Activated CD4-positive, alpha-beta T cell treated with anti-CD3 and anti-CD28 coated beads for 24 hours (primary cell): ENCODE measurements around the gene B3GAT1.
"Not testable (repeated sequence)": the region's sequence is repeated elsewhere in the genome, so short reads cannot be mapped to it uniquely, and the experiment has no call there.

Experiments
- DNase-seq, 2 donors: peaks; one replicate each; pipeline ENCODE4 v3.0.0-alpha.2; 2020; ENCODE audit warnings: low read depth in 2 of 2

The B3GAT1 gene

GRCh38 chr11:134356656-134357544, 55.1 kb downstream of the B3GAT1 start:
- DNase-seq: no peak

- no peak for DNase-seq
These were observed 56.4 kb downstream of the B3GAT1 start for GRCh38 chr11:134355656-134356055.

- no peak for DNase-seq
These were observed 56.9 kb downstream of the B3GAT1 start for GRCh38 chr11:134355136-134355535.

- DNase-seq: no peak
These were observed 59.9 kb downstream of the B3GAT1 start for GRCh38 chr11:134352111-134352510.

- no peak for DNase-seq
These were observed 61.7 kb downstream of the B3GAT1 start for GRCh38 chr11:134350381-134350780.

GRCh38 chr11:134349802-134350355, 62.2 kb downstream of the B3GAT1 start:
- DNase-seq: no peak

GRCh38 chr11:134349109-134349801, 62.8 kb downstream of the B3GAT1 start:
- no peak for DNase-seq

- DNase-seq: no peak
These were observed 64.6 kb downstream of the B3GAT1 start for GRCh38 chr11:134347441-134347840.

- DNase-seq: no peak
These were observed 65.1 kb downstream of the B3GAT1 start for GRCh38 chr11:134346976-134347350.

- no peak for DNase-seq
These were observed 65.7 kb downstream of the B3GAT1 start for GRCh38 chr11:134346101-134346975.

GRCh38 chr11:134345237-134345550, 66.8 kb downstream of the B3GAT1 start:
- DNase-seq: no peak

GRCh38 chr11:134344497-134345236, 67.4 kb downstream of the B3GAT1 start:
- DNase-seq: not testable (repeated sequence)

- DNase-seq: no peak
These were observed 68.4 kb downstream of the B3GAT1 start for GRCh38 chr11:134343646-134344045.

GRCh38 chr11:134342572-134343340, 69.3 kb downstream of the B3GAT1 start:
- DNase-seq: no peak

GRCh38 chr11:134341805-134342571, 70.1 kb downstream of the B3GAT1 start:
- DNase-seq: no peak

- no peak for DNase-seq
These were observed 71.6 kb downstream of the B3GAT1 start for GRCh38 chr11:134340354-134340964.

- DNase-seq: no peak
These were observed 72.3 kb downstream of the B3GAT1 start for GRCh38 chr11:134339756-134340155.

GRCh38 chr11:134338654-134339053, 73.4 kb downstream of the B3GAT1 start:
- DNase-seq: no peak

GRCh38 chr11:134338068-134338467, 74.0 kb downstream of the B3GAT1 start:
- DNase-seq: no peak
